Right lobe of liver (tissue), 6 donors: ENCODE results near the gene TOM1L2. TPM values are rescaled to one million over a fixed set of nuclear protein-coding genes. Genes with fewer than 3 reads are reported as not detected.
"Not testable (repeated sequence)": the region's sequence is repeated elsewhere in the genome, so short reads cannot be mapped to it uniquely, and the experiment has no call there.

ENCODE experiments used
- ATAC-seq, 4 donors: fragments of 200-7000 bp; cut with Tn5 transposase; one replicate each; pipeline ENCODE4 v1.9.1; 2020; ENCODE audit warnings: mild to moderate bottlenecking in 4 of 4, moderate library complexity in 4 of 4
- DNase-seq, 3 donors: peaks; one replicate each; pipeline ENCODE4 v3.0.0-alpha.2; 2020
- H3K27ac ChIP-seq, 3 donors: fragments of 200-600 bp; one replicate each; pipeline ENCODE4 v1.8.0; 2022
- H3K27me3 ChIP-seq, 2 donors: fragments of 200-600 bp; one replicate each; pipeline ENCODE4 v1.8.0; 2022
- H3K36me3 ChIP-seq, 4 donors: fragments of 200-600 bp; sonication (generic) in 1 of 4; one replicate each; pipeline versions ENCODE4 v1.5.1 to v1.8.0; 2017 to 2022; ENCODE audit warnings: control low read depth in 1 of 4
- H3K4me1 ChIP-seq, 4 donors: fragments of 200-600 bp; sonication (generic) in 1 of 4; one replicate each; pipeline versions ENCODE4 v1.5.1 to v1.8.0; 2017 to 2022; ENCODE audit warnings: control low read depth in 1 of 4
- H3K4me3 ChIP-seq, 3 donors: fragments of 200-600 bp; one replicate each; pipeline ENCODE4 v1.8.0; 2022
- H3K9me3 ChIP-seq, 4 donors: fragments of 200-600 bp; sonication (generic) in 1 of 4; one replicate each; pipeline versions ENCODE4 v1.5.1 to v1.8.0; 2017 to 2022; ENCODE audit warnings: control low read depth in 1 of 4
- POLR2A ChIP-seq: fragments of 450-650 bp; IDR thresholded peaks from one replicate; pipeline ENCODE4 v1.6.1; 2017; ENCODE audit warnings: antibody characterized with exemption, mild to moderate bottlenecking
- WGBS: methylation state at CpG from one replicate; pipeline ENCODE4 v1.1.6; 2018; ENCODE audit warnings: low coverage, low lambda C conversion rate; ENCODE audit not compliant: insufficient coverage; ENCODE audit errors: missing lambda C conversion rate; 5-methylcytosine and 5-hydroxymethylcytosine counted together
- intact Hi-C, 2 donors: fragments of 100-400 bp; cut with DNase I; formaldehyde crosslinking; loops; one replicate each; pipeline versions ENCODE4 v1.11.2 to v1.14.1; 2022
- total RNA-seq, 6 experiments: library from RNA; depleted of rRNA in 2 of 6; stranded (reverse); fragments of >200 nt in 2 of 6; fragmentation: NEBNext Ultra II Directional in 3 of 6; extraction: Animal tissue kit (Norgen Biotek cat#: 25700) in 3 of 6; gene quantifications; one replicate each; pipeline versions ENCODE4 v1.1.0 to v1.2.4, GENCODE V29; 2016 to 2023
- TF ChIP-seq, protein P1 (sequence below), 4 donors: fragments of 200-600 bp in 3 of 4; fragments of 450-650 bp in 1 of 4; IDR thresholded peaks; one replicate each; pipeline versions ENCODE4 v1.5.1 to v1.8.0; 2016 to 2022; ENCODE audit warnings: antibody characterized with exemption in 4 of 4, mild to moderate bottlenecking in 2 of 4
- donor health status: DM: no; HTN: yes; CAD: no.
- donor health status: DM: no; HTN: no; CAD: no.
- donor health status: DM: no; HTN: no; CAD: no.
- donor health status: DM: no; HTN: yes; CAD: no.
- donor health status: DM: no; HTN: yes; CAD: no.

Gene TOM1L2
- total RNA-seq, 6 experiments from 2014 or later, result 13.5 to 21.2 (median 16.0) TPM

DNA sequence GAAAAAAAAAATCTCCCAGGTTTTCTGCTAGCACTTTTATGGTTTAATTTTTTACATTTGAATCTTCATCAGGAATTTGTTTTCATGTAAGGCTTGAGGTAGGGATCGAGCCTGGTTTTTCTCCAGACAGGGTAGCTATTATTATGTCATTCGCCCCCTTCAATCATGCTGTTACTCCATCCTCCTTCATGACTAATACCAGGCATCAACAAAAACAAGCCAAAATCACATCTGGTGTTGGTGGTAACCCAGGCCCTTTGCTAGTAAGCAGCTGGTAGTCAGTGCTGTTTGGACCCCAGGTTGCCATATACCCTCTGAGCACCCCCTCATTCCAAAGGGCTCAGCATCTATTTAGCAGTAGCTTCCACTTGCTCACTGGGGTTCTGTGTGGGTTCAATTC, 30.0 kb upstream of the TOM1L2 start:
- H3K4me1 ChIP-seq, result no peaks in the 10 kb centered on the region
- WGBS, result 100% methylated on average over 2 of the region's 2 CpGs
- no peaks in the 10 kb centered on the region for H3K36me3 ChIP-seq
- intact Hi-C loops, result no loop called here
- H3K9me3 ChIP-seq, result no peaks in the 10 kb centered on the region
- TF ChIP-seq, protein P1, sequence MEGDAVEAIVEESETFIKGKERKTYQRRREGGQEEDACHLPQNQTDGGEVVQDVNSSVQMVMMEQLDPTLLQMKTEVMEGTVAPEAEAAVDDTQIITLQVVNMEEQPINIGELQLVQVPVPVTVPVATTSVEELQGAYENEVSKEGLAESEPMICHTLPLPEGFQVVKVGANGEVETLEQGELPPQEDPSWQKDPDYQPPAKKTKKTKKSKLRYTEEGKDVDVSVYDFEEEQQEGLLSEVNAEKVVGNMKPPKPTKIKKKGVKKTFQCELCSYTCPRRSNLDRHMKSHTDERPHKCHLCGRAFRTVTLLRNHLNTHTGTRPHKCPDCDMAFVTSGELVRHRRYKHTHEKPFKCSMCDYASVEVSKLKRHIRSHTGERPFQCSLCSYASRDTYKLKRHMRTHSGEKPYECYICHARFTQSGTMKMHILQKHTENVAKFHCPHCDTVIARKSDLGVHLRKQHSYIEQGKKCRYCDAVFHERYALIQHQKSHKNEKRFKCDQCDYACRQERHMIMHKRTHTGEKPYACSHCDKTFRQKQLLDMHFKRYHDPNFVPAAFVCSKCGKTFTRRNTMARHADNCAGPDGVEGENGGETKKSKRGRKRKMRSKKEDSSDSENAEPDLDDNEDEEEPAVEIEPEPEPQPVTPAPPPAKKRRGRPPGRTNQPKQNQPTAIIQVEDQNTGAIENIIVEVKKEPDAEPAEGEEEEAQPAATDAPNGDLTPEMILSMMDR (IDR thresholded peaks at IDR 0.05), result no peak
- no peak for TF ChIP-seq POLR2A
- H3K27ac ChIP-seq, result no peak overlapping the region
- no peak overlapping the region for H3K4me3 ChIP-seq
- ATAC-seq, result no peak
- H3K27me3 ChIP-seq, result no peaks in the 10 kb centered on the region
- no peak for DNase-seq

DNA sequence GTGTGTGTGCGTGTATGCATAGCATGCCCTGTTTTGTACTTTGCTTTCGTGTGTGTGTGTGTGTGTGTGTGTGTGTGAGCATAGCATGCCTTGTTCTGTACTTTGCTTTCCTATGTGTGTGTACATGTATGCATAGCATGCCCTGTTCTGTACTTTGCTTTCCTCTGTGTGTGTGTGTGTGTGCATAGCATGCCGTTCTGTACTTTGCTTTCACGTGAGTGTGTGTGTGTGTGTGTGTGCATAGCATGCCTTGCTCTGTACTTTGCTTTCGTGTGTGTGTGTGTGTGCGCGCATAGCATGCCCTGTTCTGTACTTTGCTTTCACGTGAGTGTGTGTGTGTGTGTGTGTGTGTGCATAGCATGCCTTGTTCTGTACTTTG, 27.8 kb upstream of the TOM1L2 start:
- DNase-seq (no peak), ATAC-seq (no peak)
- Histone ChIP-seq H3K36me3 (no peaks in the 10 kb centered on the region), H3K27ac (no peak overlapping the region), H3K27me3 (no peaks in the 10 kb centered on the region), H3K9me3 (no peaks in the 10 kb centered on the region), H3K4me3 (no peak overlapping the region), H3K4me1 (no peaks in the 10 kb centered on the region)
- 100% methylated on average over 1 of the region's 8 CpGs for WGBS
- intact Hi-C loops, result no loop called here
- TF ChIP-seq, protein P1 (IDR thresholded peaks at IDR 0.05), result no peak
- TF ChIP-seq POLR2A, result no peak

DNA sequence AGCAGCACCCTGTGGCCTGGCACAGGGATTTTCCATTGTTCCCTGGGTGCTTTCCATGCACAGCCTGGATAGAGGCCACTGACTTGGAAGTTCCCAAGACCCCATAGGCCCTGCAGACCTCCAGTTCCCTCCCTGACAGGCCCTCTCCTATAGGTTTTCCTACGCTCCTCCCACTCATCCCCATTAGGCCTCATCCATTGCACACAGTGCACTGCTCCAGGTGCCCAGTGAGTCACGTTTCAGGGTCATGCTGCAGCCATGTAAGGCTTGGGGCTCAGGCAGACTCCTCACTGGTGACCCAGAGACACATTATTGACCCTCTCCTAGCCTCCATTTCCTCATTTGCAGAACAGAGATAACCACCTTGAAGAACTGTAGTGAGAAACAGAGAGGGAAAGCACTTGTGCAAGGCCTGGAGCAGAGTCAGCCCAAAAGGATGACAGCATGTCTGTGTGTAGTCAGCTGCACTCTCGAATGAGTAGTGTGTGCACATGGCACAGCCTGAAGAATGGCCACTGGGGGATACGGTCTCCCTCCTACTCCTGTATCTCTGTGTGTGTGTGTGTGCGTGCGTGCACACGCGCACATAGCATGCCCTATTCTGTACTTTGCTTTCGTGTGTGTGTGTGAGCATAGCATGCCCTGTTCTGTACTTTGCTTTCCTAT, 27.3 kb upstream of the TOM1L2 start:
- DNase-seq, result no peak

GRCh38 chr17:17998934-17999333, 26.7 kb upstream of the TOM1L2 start:
- 83% methylated on average over 1 of the region's 8 CpGs for WGBS
- no peak overlapping the region for H3K4me3 ChIP-seq
- no peaks in the 10 kb centered on the region for H3K27me3 ChIP-seq
- TF ChIP-seq, protein P1 (IDR thresholded peaks at IDR 0.05), result no peak
- no peak for TF ChIP-seq POLR2A
- H3K36me3 ChIP-seq, result no peaks in the 10 kb centered on the region
- DNase-seq, result no peak
- no peak overlapping the region for H3K27ac ChIP-seq
- intact Hi-C loops, result no loop called here
- H3K4me1 ChIP-seq, result no peaks in the 10 kb centered on the region
- no peak for ATAC-seq
- no peaks in the 10 kb centered on the region for H3K9me3 ChIP-seq

More for the DNA sequence above, 27.3 kb upstream of the TOM1L2 start:
- ATAC-seq, result no peak
- Histone ChIP-seq H3K27me3 (no peaks in the 10 kb centered on the region), H3K9me3 (no peaks in the 10 kb centered on the region), H3K4me1 (no peaks in the 10 kb centered on the region), H3K27ac (no peak overlapping the region), H3K36me3 (no peaks in the 10 kb centered on the region), H3K4me3 (no peak overlapping the region)
- intact Hi-C loops, result no loop called here
- TF ChIP-seq, protein P1 (IDR thresholded peaks at IDR 0.05), result no peak
- TF ChIP-seq POLR2A, result no peak
- 88% methylated on average over 6 of the region's 9 CpGs for WGBS

GRCh38 chr17:17995887-17996286, 23.7 kb upstream of the TOM1L2 start:
- DNase-seq, intact Hi-C loops, H3K27ac ChIP-seq, H3K9me3 ChIP-seq, H3K4me1 ChIP-seq, H3K4me3 ChIP-seq, H3K27me3 ChIP-seq, ATAC-seq, H3K36me3 ChIP-seq: not testable (repeated sequence)
- 93% methylated on average over 6 of the region's 8 CpGs for WGBS
